Epithelial cell of esophagus (primary cell): ENCODE measurements around the gene RAP1GAP.
"Not testable (repeated sequence)": the region's sequence is repeated elsewhere in the genome, so short reads cannot be mapped to it uniquely, and the experiment has no call there.

Source experiments
- DNase-seq: peaks from one replicate; pipeline ENCODE4 v3.0.0; 2010; ENCODE audit warnings: low read depth
- H3K4me3 ChIP-seq: 2 replicates; pipeline ENCODE4 v1.5.1; 2011; ENCODE audit warnings: mild to moderate bottlenecking, low read length, control low read depth
- CTCF ChIP-seq: IDR thresholded peaks from 2 replicates; pipeline ENCODE4 v1.5.1; 2011; ENCODE audit warnings: low read depth, mild to moderate bottlenecking, low read length, control low read depth, inconsistent platforms; ENCODE audit not compliant: insufficient read depth; ENCODE audit errors: missing control alignments

Gene RAP1GAP

GRCh38 chr1:21680381-21680780 is 11.2 kb upstream of the RAP1GAP start:
- TF ChIP-seq CTCF = no peak
- DNase-seq = no peak

GRCh38 chr1:21677168-21677567 is 8.0 kb upstream of the RAP1GAP start:
- TF ChIP-seq CTCF = no peak
- DNase-seq = no peak
- H3K4me3 ChIP-seq = no peak overlapping the region

More at GRCh38 chr1:21680381-21680780, 11.2 kb upstream of the RAP1GAP start:
- H3K4me3 ChIP-seq = no peak overlapping the region

GRCh38 chr1:21674957-21675356 is 5.8 kb upstream of the RAP1GAP start:
- H3K4me3 ChIP-seq = no peak overlapping the region
- TF ChIP-seq CTCF = no peak
- DNase-seq = no peak

GRCh38 chr1:21673853-21674252 is 4.7 kb upstream of the RAP1GAP start:
- DNase-seq, H3K4me3 ChIP-seq: not testable (repeated sequence)

- TF ChIP-seq CTCF = no peak
- H3K4me3 ChIP-seq = no peak overlapping the region
- DNase-seq = no peak
Observed at GRCh38 chr1:21673277-21673780, 4.2 kb upstream of the RAP1GAP start.

- H3K4me3 ChIP-seq = no peak overlapping the region
- DNase-seq = no peak
- no peak for TF ChIP-seq CTCF
Observed at GRCh38 chr1:21672478-21673276, 3.5 kb upstream of the RAP1GAP start.

- no peak overlapping the region for H3K4me3 ChIP-seq
- no peak for DNase-seq
- no peak for TF ChIP-seq CTCF
Observed at GRCh38 chr1:21671915-21672314, 2.8 kb upstream of the RAP1GAP start.
